ENCODE data around the gene BPTF.
"Not testable (repeated sequence)": the region's sequence is repeated elsewhere in the genome, so short reads cannot be mapped to it uniquely, and the experiment has no call there.

BPTF gene

DNA sequence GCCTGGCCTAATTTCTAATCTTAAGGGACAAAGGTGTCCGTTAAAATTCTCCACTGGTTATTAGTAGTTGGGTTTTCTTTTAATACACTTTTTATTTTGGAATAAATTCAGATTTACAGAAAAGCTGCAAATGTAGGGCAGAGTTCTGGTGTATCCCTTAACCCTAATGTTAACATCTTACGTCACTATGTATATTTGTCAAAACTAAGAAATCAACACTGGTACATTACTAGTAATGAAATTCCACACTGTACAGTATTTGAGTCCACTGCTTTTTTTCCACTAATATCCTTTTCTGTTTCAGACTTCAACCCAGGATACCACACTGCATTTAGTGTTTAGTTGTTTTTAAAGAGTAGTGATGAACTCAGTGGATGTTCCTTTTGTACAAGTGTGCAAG, 191.5 kb downstream of the BPTF start:
- no peak for DNase-seq

DNA sequence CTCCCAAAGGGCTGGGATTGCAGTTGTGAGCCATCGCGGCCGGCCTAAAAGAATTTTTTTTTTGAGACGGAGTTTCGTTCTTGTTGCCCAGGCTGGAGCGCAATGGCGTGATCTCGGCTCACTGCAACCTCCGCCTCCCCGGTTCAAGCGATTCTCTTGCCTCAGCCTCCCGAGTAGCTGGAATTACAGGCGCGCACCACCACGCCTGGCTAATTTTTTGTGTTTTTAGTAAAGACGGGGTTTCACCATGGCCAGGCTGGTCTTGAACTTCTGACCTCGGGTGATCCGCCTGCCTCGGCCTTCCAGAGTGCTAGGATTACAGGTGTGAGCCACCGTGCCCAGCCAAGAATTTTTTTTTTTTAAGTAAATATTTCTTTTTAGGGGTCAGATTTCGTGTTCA, 193.2 kb downstream of the BPTF start:
- DNase-seq, result not testable (repeated sequence)

DNA sequence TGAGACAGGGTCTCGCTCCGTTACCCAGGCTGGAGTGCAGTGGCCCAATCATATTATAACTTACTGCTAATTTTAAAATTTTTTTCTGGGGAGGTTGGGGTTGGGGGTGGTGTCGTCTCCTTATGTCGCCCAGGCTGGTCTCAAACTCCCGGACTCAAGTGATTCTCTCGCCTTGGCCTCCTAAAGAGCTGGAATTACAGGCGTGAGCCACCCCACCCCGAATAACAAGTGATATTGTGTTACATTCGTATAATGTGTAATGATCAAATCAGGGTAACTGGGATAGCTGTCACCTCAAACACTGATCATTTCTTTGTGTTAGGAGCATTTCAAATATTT, 194.0 kb downstream of the BPTF start:
- DNase-seq, result no peak

DNA sequence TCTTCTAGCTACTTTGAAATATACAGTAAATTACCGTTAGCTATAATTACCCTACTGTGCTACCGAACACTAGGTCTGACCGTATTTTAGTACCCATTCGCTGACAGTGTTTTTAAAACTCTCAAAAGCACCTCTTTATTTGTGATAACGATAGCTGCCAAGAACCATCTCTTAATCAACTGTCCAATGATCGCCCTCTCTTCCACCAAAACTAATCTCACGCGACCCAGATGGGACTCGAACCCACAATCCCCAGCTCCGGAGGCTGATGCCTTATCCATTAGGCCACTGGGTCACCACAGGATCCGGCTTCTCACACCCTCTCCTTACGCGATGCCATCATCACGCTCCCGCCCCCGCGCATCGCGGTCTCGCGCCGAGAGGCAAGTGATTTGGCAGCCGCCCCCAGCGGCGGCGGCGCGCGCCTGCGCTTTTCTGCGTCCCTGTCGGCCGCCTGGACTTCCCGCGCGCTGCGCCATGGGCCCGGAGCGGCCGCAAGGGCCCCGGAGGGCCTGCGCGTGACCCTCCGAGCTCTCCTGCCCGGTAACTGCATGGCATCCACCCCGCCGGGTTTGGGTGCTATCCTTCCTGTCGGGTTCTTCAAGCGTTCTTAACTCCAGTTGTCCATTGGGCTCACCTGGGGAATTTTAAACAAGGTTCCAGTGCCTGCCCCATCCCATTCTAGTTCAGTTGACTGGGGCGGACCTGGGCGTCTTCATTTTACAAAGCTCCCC, 194.5 kb downstream of the BPTF start:
- DNase-seq, result peak; percentile 96 to 98

DNA sequence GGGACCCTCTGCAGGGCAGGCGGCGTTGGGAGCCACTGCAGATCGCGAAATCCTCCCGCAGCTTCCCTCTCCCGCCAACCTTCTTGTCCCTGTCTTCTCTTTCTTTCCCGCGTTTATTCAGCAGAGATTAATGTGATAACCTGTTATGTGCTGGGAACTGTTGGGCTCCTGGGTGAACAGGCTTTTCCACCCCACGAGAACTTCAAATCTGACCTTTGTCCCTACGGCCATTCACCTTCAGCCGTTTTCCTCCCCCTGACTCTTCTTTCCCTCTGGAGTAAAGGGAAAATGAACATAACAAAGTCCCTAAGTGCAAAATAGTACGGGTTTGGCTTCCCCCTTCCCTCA, 195.1 kb downstream of the BPTF start:
- no peak for DNase-seq

DNA sequence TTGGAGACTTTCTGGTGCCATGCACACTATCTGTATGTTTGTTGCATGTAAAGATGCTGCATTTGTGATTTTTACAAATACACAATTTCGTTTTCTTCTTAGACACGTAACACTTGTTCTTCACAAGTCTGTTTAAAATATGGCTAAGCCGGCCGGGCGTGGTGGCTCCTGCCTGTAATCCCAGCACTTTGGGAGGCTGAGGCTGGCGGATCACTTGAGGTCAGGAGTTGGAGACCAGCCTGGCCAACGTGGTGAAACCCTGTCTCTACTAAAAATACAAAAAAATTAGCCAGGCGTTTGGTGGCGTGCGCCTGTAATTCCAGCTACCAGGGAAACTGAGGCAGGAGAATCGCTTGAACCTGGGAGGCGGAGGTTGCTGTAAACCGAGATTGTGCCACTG, 195.5 kb downstream of the BPTF start:
- DNase-seq, result not testable (repeated sequence)

DNA sequence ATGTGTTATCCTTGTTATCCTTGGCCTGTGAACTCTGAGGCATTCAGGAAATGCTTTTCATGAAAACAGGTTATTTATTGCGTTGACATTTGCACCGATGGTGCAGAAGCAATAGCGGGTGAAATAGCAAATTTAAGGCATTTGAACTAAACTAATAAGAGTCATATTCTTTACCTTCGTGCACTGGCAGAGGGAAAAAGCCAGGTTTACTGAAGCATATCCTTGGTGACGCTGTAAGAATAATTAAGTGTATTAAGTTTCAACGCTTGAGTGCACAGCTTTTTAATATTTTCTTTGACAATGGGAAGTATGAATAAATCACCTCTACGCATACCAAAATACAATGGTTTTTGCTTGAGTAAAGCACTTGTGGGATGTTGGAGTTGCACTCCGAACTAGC, 196.7 kb downstream of the BPTF start:
- no peak for DNase-seq

DNA sequence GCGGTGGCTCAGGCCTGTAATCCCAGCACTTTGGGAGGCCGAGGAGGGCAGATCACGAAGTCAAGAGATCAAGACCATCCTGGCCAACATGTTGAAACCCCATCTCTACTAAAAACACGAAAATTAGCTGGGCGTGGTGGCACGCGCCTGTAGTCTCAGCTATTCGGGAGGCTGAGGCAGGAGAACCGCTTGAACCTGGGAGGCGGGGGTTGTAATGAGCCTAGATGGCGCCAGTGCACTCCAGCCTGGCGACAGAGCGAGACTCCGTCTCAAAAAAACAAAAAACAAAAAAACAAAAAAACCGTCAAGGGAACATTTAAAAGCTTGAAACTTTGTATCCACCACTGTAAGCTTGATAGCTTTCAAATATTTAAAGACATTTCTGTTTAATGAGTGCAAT, 197.2 kb downstream of the BPTF start:
- not testable (repeated sequence) for DNase-seq

DNA sequence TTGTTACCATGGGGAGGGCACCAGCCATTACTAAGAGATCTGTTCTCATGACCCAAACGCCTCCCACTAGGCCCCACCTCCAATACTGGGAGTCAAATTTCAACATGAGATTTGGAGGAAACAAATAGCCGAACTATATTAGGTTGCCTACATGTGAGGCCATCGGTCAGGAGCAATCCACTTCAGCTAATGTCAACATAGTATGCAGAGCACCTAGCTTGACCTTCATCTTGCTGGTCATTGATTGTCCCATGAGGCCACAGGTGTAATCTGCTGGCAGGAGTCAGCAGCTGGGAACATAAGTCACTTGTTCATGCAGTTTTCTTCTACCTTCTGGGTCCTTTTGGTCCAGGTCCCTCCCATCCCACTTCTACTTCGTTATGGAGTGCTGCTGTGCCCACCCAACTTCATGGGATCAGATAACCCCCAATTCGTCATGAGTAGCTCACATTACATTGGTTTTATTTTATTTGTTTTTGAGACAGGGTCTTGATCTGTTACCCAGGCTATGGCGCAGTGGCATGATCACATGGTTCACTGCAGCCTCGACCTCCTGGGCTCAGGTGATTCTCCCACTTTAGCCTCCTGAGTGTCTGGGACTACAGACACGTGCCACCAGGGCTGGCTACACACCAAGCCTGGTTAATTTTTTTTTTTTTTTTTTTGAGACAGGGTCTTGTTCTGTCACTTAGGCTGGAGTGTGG, 204.4 kb downstream of the BPTF start:
- DNase-seq, result no peak

All from activated CD4-positive, alpha-beta T cell treated with anti-CD3 and anti-CD28 coated beads, Interleukin-2, amount 50 U/mL, for 4 hours (primary cell).